HG03066 (cell line): ENCODE data around the gene ALG14.
"Not testable (repeated sequence)": the region's sequence is repeated elsewhere in the genome, so short reads cannot be mapped to it uniquely, and the experiment has no call there.

ENCODE experiments used
- ATAC-seq: cut with Tn5 transposase; IDR thresholded peaks from one replicate; pipeline ENCODE4 v1.9.1; 2021; ENCODE audit warnings: low read depth; ENCODE audit not compliant: unreplicated experiment

ALG14 gene

GRCh38 chr1:95046359-95046758, 26.4 kb downstream of the ALG14 start:
- no peak for ATAC-seq

DNA sequence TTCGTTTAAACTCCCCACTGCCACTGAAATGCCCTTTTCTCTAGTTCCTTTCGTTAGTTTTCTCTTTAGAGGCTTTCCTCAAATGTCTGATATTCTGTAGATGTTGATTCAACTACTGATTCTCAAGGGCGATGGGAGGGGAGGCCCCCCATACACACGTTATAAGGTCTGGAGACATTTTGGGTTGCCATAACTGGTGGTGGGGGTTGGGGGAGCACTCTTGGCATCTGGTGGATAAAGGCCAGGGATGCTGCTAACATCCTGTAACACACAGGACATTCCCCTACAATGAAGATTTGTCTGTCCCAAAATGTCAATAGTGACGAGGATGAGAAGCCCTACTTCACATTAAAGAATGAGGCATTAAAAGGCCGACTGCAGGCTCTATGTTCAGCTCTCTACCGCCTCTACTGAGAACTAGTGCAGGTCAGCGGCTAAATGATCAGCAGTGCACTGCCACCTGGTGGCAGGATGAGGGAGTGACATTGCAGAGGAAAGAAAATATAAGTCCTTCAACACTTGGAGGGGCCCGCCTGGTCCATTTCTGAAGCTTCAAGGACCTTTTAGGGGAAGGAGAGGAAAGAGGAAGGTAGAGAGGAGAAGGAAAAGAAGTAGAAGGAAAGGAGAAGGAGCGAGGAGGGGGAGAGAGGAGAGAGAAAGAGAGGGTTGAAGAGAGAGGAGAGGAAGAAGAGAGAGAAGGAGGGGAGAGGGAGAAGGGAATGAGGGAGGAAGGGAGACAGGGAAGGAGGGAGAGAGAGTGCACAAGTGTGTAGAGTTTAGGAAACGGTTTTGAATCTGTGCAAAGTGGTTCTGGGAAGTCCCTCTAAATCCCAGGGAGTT, 29.4 kb downstream of the ALG14 start:
- ATAC-seq = peak; percentile 93

DNA sequence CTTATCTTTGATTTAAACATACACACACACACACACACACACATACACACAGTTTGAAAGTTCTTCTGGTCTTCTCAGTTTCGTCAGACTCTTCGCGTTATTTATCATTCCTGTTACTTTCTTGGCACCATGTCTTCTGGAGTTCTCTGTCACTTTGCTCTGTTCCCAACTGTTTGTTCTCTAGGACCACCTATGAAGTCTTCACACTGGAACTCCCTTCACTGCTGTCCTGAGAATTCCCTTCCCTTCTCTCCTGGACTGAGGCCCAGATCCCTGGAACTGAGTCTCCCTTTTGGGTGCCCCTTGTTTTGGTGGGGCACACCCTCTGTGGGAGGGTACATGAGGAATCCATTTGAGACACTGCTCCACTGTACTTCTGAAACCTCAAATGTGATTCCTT, 30.5 kb downstream of the ALG14 start:
- no peak for ATAC-seq

- ATAC-seq = no peak
These were observed 31.1 kb downstream of the ALG14 start for GRCh38 chr1:95041491-95042165.

- no peak for ATAC-seq
These were observed 32.7 kb downstream of the ALG14 start for GRCh38 chr1:95040032-95040525.

GRCh38 chr1:95039360-95040031, 33.3 kb downstream of the ALG14 start:
- no peak for ATAC-seq

GRCh38 chr1:95035536-95035935, 37.2 kb downstream of the ALG14 start:
- ATAC-seq = no peak

DNA sequence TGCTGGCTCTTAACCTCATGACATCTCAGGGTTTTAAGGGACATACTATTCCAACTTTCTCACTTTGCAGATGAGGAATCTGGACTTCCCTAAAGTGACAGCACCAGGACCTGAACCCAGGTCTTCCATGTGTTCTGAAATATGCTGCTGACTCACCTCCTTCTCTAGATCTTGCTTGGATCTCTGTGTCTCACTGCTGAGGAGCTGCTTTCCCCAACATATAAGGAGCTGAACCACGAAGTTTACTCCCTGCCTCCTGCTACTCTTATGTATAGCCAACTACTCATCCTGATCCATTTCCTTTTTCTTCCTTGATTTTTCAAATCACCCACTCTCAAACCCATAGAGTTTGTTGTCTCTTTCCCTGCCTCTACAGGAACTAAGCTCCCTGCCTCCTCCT, 38.2 kb downstream of the ALG14 start:
- ATAC-seq = no peak

DNA sequence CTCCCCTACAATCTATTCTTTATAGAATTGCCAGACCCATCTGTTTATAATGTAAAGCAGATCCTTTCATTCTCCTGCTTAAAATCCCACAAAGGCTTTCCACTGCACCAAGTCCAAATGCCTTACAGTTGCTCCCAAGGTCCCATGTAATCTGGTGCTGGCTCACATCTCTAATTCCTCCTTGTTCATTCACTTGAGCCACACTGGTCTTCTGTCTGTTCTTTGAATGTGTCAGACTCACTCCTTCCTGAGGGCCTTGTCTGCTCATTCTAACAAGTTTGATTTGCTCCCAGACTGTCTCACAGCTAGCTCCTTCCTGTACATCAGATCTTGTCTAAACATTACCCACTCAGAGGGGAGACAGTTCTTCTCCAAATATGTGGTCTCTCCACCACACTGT, 38.9 kb downstream of the ALG14 start:
- no peak for ATAC-seq

DNA sequence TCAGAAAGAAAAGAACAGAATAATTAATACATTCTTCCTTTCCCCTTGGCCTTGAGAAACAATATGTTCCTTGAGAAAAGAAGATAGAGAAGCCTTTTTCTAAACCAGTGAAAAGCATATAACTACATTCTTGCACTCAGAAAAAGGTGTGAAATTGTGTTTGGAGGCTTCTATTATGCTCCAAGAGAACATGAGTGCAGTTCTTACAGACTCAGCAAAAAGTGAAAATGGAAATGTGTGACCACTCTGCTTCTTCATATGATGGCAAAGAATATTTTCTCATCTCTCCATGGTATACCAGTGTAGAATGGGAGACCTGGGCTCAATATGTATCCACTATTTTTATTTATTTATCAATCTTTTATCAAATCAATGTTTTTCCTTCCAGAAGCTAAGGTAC, 43.2 kb downstream of the ALG14 start:
- ATAC-seq = no peak

DNA sequence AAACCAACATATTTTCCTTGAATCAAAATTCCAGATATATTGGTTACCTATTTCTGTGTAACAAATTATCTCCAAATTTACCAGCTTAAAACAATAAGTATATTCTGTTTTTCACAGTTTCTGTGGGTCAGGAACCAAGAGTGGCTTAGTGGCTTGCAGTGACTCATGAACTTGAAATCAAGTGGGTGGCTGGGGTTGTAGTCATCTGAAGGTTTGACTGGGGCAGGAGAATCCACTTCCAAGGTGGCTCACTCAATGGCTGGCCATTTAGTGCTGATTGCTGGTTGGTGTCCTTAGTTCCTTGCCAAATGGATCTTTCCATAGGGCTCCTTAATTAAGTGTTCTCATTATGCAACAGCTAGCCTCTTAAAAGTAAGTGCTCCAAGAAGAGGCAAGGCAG, 43.8 kb downstream of the ALG14 start:
- no peak for ATAC-seq

DNA sequence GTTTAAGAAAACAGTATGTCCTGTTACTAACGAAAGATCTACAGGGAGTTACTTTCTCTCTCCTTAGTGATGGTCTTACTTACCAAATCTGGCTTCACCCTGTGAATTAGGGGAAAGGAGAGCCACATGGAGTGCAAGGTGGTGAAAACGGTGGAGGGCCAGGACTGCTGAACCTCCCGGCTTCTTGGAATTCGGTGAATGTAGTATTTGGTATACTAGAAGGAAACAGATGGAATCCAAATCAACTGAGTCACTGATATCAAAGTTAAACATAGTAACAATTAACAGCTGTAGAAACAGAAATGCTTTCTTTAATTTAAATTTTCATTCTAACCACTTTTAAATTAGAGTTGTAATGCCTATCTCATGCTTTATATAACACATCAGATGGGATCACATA, 45.7 kb downstream of the ALG14 start:
- ATAC-seq = no peak

GRCh38 chr1:95023399-95024043, 49.2 kb downstream of the ALG14 start:
- ATAC-seq = no peak

GRCh38 chr1:95022644-95022926, 50.2 kb downstream of the ALG14 start:
- no peak for ATAC-seq

DNA sequence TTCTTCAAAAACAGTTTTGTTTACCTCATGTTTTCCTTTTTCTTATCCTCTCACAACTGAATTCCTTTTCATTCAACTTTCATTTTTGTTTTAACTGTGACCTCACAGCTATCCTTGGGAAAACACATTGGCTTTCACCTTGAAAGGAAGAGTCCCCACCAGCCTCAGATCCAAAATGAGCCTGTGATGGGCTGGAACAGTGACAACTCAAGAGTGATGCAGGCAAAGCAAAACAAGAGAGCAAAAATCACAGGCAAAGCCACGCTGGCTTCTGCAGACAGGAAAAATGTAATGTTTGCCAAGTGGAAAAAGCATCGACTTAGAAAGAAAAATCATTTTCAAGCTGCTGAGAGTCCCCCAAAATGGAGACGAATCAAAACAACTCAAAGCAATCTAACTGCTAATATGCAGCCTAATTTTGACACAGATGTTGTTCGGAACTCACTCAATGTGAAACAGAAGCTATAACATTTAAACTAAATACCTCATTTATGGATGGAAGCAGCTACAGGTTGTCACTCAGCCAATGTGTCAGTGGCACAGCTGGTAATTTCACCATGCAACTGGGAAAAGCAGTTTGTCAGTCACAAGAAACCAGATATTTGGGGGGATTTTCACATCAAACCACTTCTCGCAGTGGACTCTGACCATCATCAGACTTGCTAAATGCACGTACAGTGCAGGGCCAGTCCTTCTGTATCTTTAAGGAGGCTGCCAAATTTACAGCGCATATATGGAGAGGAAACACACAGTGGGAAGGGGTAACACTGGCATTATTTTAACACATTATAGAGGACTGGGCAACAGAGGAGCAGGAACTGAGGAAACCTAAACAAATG, 50.7 kb downstream of the ALG14 start:
- no peak for ATAC-seq

DNA sequence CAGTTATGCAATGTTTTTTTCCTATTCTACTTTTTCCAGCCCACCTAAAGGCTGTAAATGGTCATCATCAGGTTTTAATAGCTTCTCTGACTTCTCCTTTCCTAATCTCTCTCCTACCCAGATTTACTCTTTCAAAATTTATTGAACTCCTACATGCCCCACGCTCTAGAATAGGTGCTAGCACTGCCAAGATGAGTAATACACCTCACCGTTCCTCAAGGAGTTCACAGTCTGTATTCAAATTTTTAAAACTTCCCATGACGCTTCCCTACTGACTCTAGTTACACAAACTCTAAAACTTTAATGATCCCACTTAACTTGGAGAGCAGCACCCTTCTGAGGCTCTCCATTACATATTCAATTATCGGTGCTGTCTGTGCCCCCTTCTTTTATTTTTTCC, 51.6 kb downstream of the ALG14 start:
- no peak for ATAC-seq

DNA sequence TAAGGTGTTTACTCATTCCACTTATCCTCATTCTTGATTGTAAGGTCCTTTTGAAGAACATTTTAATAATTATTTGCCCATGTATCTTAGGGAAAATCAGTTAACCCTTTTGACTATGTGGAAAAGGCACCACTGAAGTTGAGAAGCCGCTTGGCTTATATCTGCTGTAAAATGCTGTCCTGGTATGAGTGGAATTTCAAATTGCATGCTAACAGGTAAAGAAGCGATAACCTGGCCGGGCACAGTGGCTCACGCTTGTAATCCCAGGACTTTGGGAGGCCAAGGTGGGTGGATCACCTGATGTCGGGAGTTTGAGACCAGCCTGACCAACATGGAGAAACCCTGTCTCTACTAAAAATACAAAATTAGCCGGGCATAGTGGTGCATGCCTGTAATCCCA, 53.3 kb downstream of the ALG14 start:
- not testable (repeated sequence) for ATAC-seq

- no peak for ATAC-seq
These were observed 54.0 kb downstream of the ALG14 start for GRCh38 chr1:95018602-95019369.

- ATAC-seq = no peak
These were observed 55.0 kb downstream of the ALG14 start for GRCh38 chr1:95017775-95018174.

DNA sequence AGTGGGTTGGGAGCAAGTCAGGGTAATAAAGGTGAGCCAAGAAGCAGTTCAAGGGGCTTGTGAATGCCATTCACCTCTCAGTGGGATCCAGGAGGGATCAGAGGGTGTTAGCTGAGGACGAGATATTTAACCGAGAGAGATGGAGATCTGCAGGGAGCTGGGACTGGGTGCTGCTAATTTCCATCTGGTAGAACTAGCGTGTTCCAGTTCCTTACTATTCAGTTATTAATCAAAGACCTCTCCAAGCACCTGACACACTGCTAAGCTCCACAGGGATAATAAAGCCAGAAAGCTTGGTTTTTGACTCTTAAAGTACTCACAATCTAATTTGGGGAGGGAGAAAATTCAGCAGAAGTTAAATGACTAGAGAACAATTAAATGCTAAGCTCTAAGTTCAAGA, 57.7 kb downstream of the ALG14 start:
- no peak for ATAC-seq
